ENCODE measurements around the gene MEGF8. TPM values are rescaled to one million over a fixed set of nuclear protein-coding genes. Genes with fewer than 3 reads are reported as not detected.

Gene MEGF8
- total and polyA plus RNA-seq, 2 of the 8 experiments (the other 6 are each of a cell fraction or from before 2014, with no cell fraction given) = 13.0 to 23.7 TPM

DNA sequence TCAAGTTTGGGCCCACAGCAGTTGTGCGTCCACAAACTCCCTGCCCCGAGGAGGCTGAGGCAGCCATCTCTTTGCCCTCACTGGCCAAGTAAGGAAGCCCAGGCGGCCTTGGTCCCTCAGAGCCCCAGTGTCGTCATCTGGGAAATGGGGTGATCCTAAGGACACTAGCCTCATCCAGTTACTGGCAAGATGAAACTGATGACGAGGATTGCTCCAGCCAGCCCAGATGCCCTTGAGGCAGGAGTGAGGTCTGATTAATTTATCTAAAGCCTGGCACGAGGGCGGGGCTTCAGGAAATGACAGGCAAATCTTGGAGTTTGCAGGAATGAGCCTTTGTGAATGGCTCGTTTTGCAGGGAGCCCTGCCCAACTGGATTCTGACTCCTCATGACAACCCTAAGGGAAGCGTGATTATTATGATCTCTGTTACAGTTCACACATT is 96.2 kb downstream of the MEGF8 start (continued):
- TF ChIP-seq, protein P1, sequence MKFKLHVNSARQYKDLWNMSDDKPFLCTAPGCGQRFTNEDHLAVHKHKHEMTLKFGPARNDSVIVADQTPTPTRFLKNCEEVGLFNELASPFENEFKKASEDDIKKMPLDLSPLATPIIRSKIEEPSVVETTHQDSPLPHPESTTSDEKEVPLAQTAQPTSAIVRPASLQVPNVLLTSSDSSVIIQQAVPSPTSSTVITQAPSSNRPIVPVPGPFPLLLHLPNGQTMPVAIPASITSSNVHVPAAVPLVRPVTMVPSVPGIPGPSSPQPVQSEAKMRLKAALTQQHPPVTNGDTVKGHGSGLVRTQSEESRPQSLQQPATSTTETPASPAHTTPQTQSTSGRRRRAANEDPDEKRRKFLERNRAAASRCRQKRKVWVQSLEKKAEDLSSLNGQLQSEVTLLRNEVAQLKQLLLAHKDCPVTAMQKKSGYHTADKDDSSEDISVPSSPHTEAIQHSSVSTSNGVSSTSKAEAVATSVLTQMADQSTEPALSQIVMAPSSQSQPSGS (IDR thresholded peaks at IDR 0.05; ENCODE audit: low read length) = no peak
- TF ChIP-seq HDAC6 (IDR thresholded peaks at IDR 0.05; ENCODE audit: low read depth, low read length) (no peak), EGR1 (IDR thresholded peaks at IDR 0.05; ENCODE audit: borderline replicate concordance, low read depth, low read length) (no peak), SIX5 (IDR thresholded peaks at IDR 0.05; ENCODE audit: low read depth, low read length) (no peak), SP1 (IDR thresholded peaks at IDR 0.05; ENCODE audit: low read depth, low read length) (no peak)
- TF ChIP-seq, protein P2, sequence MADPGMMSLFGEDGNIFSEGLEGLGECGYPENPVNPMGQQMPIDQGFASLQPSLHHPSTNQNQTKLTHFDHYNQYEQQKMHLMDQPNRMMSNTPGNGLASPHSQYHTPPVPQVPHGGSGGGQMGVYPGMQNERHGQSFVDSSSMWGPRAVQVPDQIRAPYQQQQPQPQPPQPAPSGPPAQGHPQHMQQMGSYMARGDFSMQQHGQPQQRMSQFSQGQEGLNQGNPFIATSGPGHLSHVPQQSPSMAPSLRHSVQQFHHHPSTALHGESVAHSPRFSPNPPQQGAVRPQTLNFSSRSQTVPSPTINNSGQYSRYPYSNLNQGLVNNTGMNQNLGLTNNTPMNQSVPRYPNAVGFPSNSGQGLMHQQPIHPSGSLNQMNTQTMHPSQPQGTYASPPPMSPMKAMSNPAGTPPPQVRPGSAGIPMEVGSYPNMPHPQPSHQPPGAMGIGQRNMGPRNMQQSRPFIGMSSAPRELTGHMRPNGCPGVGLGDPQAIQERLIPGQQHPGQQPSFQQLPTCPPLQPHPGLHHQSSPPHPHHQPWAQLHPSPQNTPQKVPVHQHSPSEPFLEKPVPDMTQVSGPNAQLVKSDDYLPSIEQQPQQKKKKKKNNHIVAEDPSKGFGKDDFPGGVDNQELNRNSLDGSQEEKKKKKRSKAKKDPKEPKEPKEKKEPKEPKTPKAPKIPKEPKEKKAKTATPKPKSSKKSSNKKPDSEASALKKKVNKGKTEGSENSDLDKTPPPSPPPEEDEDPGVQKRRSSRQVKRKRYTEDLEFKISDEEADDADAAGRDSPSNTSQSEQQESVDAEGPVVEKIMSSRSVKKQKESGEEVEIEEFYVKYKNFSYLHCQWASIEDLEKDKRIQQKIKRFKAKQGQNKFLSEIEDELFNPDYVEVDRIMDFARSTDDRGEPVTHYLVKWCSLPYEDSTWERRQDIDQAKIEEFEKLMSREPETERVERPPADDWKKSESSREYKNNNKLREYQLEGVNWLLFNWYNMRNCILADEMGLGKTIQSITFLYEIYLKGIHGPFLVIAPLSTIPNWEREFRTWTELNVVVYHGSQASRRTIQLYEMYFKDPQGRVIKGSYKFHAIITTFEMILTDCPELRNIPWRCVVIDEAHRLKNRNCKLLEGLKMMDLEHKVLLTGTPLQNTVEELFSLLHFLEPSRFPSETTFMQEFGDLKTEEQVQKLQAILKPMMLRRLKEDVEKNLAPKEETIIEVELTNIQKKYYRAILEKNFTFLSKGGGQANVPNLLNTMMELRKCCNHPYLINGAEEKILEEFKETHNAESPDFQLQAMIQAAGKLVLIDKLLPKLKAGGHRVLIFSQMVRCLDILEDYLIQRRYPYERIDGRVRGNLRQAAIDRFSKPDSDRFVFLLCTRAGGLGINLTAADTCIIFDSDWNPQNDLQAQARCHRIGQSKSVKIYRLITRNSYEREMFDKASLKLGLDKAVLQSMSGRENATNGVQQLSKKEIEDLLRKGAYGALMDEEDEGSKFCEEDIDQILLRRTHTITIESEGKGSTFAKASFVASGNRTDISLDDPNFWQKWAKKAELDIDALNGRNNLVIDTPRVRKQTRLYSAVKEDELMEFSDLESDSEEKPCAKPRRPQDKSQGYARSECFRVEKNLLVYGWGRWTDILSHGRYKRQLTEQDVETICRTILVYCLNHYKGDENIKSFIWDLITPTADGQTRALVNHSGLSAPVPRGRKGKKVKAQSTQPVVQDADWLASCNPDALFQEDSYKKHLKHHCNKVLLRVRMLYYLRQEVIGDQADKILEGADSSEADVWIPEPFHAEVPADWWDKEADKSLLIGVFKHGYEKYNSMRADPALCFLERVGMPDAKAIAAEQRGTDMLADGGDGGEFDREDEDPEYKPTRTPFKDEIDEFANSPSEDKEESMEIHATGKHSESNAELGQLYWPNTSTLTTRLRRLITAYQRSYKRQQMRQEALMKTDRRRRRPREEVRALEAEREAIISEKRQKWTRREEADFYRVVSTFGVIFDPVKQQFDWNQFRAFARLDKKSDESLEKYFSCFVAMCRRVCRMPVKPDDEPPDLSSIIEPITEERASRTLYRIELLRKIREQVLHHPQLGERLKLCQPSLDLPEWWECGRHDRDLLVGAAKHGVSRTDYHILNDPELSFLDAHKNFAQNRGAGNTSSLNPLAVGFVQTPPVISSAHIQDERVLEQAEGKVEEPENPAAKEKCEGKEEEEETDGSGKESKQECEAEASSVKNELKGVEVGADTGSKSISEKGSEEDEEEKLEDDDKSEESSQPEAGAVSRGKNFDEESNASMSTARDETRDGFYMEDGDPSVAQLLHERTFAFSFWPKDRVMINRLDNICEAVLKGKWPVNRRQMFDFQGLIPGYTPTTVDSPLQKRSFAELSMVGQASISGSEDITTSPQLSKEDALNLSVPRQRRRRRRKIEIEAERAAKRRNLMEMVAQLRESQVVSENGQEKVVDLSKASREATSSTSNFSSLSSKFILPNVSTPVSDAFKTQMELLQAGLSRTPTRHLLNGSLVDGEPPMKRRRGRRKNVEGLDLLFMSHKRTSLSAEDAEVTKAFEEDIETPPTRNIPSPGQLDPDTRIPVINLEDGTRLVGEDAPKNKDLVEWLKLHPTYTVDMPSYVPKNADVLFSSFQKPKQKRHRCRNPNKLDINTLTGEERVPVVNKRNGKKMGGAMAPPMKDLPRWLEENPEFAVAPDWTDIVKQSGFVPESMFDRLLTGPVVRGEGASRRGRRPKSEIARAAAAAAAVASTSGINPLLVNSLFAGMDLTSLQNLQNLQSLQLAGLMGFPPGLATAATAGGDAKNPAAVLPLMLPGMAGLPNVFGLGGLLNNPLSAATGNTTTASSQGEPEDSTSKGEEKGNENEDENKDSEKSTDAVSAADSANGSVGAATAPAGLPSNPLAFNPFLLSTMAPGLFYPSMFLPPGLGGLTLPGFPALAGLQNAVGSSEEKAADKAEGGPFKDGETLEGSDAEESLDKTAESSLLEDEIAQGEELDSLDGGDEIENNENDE (IDR thresholded peaks at IDR 0.05; ENCODE audit: insufficient replicate concordance, low read length) = no peak
